Body of pancreas (tissue), 4 donors: ENCODE measurements around the gene CFAP299.

Experiments used
- POLR2A ChIP-seq, 3 donors: fragments of 450-650 bp; IDR thresholded peaks; one replicate each; pipeline ENCODE4 v1.6.1; 2016; ENCODE audit warnings: antibody characterized with exemption in 3 of 3, mild to moderate bottlenecking in 2 of 3
- TF ChIP-seq, protein P1 (sequence below), 7 experiments: fragments of 450-650 bp in 4 of 7; fragments of 200-600 bp in 3 of 7; sonication (generic) in 3 of 7; IDR thresholded peaks; one replicate each; pipeline ENCODE4 v1.5.1; 2016 to 2019; ENCODE audit warnings: antibody characterized with exemption in 7 of 7

DNA sequence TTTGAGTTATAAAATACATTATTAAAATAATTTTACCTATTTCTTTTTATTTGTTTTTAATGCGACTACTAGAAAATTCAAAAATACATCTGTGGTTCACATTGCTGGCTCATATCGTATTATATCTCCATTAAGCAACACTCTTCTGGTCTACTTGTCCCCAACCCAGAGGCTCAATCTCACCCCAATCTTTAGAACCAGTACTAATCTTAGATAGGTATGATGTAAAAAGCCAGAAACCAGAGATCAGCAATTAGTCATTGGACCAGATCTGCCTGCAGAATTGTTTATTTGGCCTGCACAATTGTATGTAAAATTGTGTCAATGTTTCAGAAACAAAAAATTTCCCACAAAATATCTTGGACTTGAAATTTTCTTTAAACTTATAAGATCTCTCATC is 539.4 kb downstream of the CFAP299 start:
- TF ChIP-seq POLR2A (IDR thresholded peaks at IDR 0.05): no peak
- TF ChIP-seq, protein P1, sequence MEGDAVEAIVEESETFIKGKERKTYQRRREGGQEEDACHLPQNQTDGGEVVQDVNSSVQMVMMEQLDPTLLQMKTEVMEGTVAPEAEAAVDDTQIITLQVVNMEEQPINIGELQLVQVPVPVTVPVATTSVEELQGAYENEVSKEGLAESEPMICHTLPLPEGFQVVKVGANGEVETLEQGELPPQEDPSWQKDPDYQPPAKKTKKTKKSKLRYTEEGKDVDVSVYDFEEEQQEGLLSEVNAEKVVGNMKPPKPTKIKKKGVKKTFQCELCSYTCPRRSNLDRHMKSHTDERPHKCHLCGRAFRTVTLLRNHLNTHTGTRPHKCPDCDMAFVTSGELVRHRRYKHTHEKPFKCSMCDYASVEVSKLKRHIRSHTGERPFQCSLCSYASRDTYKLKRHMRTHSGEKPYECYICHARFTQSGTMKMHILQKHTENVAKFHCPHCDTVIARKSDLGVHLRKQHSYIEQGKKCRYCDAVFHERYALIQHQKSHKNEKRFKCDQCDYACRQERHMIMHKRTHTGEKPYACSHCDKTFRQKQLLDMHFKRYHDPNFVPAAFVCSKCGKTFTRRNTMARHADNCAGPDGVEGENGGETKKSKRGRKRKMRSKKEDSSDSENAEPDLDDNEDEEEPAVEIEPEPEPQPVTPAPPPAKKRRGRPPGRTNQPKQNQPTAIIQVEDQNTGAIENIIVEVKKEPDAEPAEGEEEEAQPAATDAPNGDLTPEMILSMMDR (IDR thresholded peaks at IDR 0.05): no peak
